Ectodermal cell (in vitro differentiated cells): Measurements from ENCODE around the gene SLIT1.

Source experiments
- H3K27ac ChIP-seq: 2 replicates; pipeline ENCODE4 v1.7.0; 2013; ENCODE audit warnings: mild to moderate bottlenecking, low read depth, low read length; ENCODE audit not compliant: insufficient read depth, poor library complexity, severe bottlenecking
- H3K27me3 ChIP-seq: 2 replicates; pipeline ENCODE4 v1.7.0; 2013; ENCODE audit warnings: mild to moderate bottlenecking, low read length; ENCODE audit not compliant: insufficient read depth, control insufficient read depth, poor library complexity, severe bottlenecking
- H3K36me3 ChIP-seq: one replicate; pipeline ENCODE4 v1.7.0; 2013; ENCODE audit warnings: low read length; ENCODE audit not compliant: control insufficient read depth, insufficient read depth
- H3K4me1 ChIP-seq: one replicate; pipeline ENCODE4 v1.7.0; 2013; ENCODE audit warnings: low read length; ENCODE audit not compliant: control insufficient read depth, insufficient read depth
- H3K4me3 ChIP-seq: 2 replicates; pipeline ENCODE4 v1.7.0; 2013; ENCODE audit warnings: low read depth, low read length, control low read depth; ENCODE audit not compliant: insufficient read depth
- H3K9me3 ChIP-seq: 2 replicates; pipeline ENCODE4 v1.7.0; 2013; ENCODE audit warnings: mild to moderate bottlenecking, low read length, moderate library complexity; ENCODE audit not compliant: control insufficient read depth
- WGBS, 2 experiments: methylation state at CpG; one replicate each; pipeline ENCODE4 v1.1.7; 2013; ENCODE audit warnings: missing lambda C conversion rate in 2 of 2; 5-methylcytosine and 5-hydroxymethylcytosine counted together

The SLIT1 gene

DNA sequence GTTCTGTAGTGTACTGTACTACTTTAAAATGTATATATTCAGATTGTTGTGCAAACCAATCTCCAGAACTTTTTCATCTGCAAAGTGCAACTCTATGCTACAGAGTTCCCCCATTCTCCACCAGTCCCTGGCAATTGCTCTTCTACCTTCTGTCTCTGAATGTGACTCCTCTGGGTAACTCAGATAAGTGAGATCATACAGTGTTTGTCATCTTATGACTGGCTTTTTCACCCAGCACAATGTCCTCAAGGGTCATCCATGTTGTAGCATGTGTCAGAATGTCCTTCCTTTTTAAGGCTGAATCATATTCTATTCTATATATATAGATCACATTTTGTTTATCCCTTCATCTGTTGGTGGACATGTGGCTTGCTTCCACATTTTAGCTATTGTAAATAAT is 10.8 kb downstream of the SLIT1 start:
- H3K27me3 ChIP-seq = peaks cover 8% of the 10 kb centered on the region
- no peak overlapping the region for H3K4me3 ChIP-seq
- H3K27ac ChIP-seq = no peak overlapping the region
- H3K9me3 ChIP-seq = no peaks in the 10 kb centered on the region
- peaks cover 6% of the 10 kb centered on the region for H3K4me1 ChIP-seq
- no peaks in the 10 kb centered on the region for H3K36me3 ChIP-seq

DNA sequence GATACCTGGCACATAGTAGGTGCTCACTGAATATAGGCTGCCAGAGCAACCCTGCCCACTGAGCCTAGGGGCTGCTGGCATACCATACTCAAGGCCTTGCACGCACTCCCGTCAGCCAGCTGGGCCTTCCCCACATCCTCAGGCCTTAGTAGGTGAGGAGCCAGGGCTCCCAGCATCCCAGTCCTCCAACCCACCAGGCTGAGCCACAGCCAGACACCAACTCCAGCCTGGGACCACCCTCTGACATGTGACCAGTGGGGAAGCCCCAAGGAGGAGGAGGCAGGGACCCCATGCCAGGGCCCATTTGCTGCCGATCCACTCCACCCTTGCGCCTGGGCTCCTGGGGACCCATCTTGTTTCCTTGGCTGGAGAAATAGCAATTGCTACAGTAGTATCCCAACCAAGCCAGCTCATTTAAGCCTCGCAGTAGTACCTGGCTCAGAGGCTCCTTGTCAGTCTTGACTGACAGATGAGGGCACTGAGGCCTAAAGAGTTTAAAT is 11.4 kb downstream of the SLIT1 start:
- H3K9me3 ChIP-seq = no peaks in the 10 kb centered on the region
- WGBS, 2 experiments = 92% methylated on average over 5 of the region's 5 CpGs
- peaks cover 8% of the 10 kb centered on the region for H3K27me3 ChIP-seq

DNA sequence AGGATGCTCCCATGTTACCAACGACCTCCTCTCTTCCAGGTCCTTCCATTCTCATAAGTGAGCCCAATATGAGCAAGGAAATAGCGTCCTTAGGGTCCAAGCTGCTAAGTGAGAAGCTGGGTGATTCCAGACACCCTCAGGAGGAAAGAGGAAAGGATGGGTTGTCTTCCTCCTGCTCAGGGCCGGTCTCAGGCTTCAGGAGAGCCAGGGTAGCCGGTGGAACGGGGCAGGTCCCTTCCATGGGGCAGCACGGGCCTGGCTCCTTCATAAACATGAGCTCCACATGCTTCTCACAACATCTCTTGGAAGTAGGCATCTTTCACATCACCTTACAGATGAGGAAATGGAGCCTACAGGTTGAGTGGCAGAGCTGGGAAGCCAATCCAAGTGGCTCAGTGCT is 12.7 kb downstream of the SLIT1 start:
- no peak overlapping the region for H3K4me3 ChIP-seq
- no peak overlapping the region for H3K27ac ChIP-seq
- peaks cover 8% of the 10 kb centered on the region for H3K27me3 ChIP-seq
- no peaks in the 10 kb centered on the region for H3K9me3 ChIP-seq
- no peaks in the 10 kb centered on the region for H3K36me3 ChIP-seq
- 95 to 99% methylated on average over 5 of the region's 6 CpGs for WGBS, 2 experiments
- H3K4me1 ChIP-seq = peaks cover 12% of the 10 kb centered on the region

More for the DNA sequence above, 11.4 kb downstream of the SLIT1 start:
- Histone ChIP-seq H3K4me1 (peaks cover 7% of the 10 kb centered on the region), H3K27ac (no peak overlapping the region), H3K36me3 (no peaks in the 10 kb centered on the region), H3K4me3 (no peak overlapping the region)

DNA sequence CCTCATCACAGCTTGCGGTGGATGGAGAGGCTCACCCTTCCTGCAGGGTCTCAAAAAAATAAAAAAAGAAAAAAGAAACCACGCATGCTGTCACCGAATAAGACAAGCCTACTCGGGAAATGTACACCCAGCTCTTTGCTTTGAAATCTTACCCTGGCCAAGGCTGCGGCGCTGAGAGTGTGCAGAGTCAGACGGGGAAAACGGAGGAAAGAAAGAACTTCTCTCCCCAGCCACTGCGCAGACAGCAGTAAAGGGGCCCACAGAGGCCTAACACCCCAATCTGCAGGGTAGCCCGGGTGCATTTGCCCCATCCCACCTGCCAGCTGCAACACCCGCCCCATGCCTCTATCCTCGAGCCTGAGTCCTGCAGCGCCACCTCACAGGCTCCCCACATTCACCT is 14.8 kb downstream of the SLIT1 start:
- Histone ChIP-seq H3K36me3 (no peaks in the 10 kb centered on the region), H3K27me3 (no peaks in the 10 kb centered on the region), H3K9me3 (no peaks in the 10 kb centered on the region), H3K4me1 (peaks cover 12% of the 10 kb centered on the region), H3K4me3 (no peak overlapping the region), H3K27ac (no peak overlapping the region)
- 90% methylated on average over 13 of the region's 13 CpGs for WGBS, 2 experiments

DNA sequence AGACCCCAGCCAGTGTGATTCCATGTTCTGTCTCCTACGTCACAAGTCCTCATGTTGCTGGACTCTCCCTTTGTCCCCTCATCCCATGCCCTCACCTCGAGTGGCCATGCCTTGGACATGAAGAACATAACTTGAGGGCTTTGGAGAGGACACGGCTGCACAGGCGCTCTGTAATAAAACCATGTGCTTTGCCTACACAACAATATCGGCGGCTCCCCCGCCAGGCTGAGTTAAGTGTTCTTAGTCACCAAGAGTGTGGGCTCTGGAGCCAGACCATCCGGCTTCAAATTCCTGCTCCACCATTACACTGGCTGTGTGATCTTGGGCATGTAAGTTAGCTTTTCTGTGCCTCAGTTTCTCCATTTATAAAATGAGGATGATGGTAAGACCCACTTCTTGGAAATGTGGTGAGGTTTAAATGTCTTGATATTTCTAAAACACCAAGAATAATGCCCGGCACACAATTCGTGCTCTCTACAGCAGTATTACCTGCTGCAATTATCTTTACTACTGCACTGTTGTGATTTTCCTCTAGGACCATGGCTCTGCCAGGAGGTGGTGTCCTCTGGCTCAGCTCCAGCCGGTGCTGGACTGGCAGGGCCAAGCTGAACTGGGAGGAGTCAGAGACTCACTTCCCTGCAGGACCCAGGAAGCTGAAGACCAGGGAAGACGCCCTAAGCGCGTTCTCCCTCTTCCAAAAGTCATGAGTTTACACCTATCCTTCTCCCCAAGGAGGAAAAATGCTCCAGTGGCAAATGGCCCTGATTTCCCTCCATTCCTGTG is 15.7 kb downstream of the SLIT1 start:
- H3K36me3 ChIP-seq = no peaks in the 10 kb centered on the region
- WGBS, 2 experiments = 84 to 88% methylated on average over 13 to 14 of the region's 14 CpGs
- no peaks in the 10 kb centered on the region for H3K9me3 ChIP-seq
- no peaks in the 10 kb centered on the region for H3K27me3 ChIP-seq
- no peak overlapping the region for H3K27ac ChIP-seq
- H3K4me3 ChIP-seq = no peak overlapping the region
- H3K4me1 ChIP-seq = peaks cover 19% of the 10 kb centered on the region

DNA sequence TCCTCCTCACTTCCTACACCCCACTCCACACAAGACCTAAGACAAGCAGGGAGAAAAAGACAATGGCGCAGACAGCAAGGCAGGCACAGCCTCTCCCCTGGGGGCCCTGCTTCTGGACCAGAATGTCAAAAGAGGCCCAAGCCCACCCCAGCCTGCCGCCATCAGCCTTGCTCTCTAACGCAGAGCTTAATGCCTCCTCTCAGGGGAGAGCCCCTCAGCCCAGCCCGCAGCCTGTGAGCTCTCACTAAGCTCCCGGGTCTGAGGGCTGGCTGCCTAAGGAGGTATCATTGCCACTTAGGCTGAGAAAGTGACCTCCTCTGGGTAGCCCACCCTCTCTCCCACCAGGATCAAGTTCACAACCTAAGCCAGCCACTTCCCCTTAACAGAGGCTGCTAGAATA is 16.7 kb downstream of the SLIT1 start:
- 67 to 75% methylated on average over 5 of the region's 5 CpGs for WGBS, 2 experiments
- Histone ChIP-seq H3K27me3 (no peaks in the 10 kb centered on the region), H3K4me3 (no peak overlapping the region), H3K27ac (no peak overlapping the region), H3K9me3 (no peaks in the 10 kb centered on the region), H3K36me3 (no peaks in the 10 kb centered on the region), H3K4me1 (peaks cover 28% of the 10 kb centered on the region)

DNA sequence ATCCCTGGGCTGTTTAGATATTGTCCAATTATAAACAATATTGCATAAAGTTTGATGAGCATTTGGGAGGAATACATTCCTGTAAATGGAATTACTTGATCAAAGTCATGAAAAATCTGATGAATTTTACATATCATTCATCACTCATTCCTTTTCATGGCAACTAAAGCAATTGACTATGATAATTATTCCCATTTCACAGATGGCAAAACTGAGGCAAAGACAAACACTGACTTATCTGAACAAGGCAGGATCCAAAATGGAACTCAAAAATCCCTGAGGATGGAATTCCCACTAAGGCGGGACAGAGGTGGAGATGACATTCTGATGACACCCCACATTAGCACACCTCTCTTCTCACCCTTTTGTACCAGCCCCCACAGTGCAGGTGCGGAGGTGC is 17.1 kb downstream of the SLIT1 start:
- Histone ChIP-seq H3K27me3 (no peaks in the 10 kb centered on the region), H3K4me1 (peaks cover 33% of the 10 kb centered on the region), H3K36me3 (no peaks in the 10 kb centered on the region), H3K9me3 (no peaks in the 10 kb centered on the region), H3K27ac (no peak overlapping the region), H3K4me3 (no peak overlapping the region)
- 94 to 97% methylated on average over 2 of the region's 2 CpGs for WGBS, 2 experiments

DNA sequence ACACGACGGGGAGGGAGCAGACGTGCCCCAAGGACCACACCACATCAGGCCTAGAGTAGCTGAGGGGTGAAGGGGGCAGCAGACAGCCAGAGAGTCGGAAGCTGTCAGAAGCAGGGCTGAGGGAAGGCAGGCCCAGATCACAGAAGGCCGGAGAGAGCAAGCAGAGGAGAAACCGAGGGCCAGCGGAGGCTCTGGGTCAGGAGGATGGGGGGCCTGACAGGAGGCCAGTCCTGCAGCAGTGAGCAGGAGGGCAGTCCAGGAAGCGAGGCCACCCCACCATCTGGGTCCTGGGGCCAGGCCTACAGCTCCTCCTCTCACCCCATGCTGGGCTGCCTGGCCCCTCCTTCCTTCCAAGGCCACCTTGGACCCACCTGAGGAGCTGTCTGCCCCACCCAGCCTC is 20.3 kb downstream of the SLIT1 start:
- Histone ChIP-seq H3K36me3 (no peaks in the 10 kb centered on the region), H3K27me3 (no peaks in the 10 kb centered on the region), H3K27ac (no peak overlapping the region), H3K9me3 (no peaks in the 10 kb centered on the region), H3K4me1 (peaks cover 37% of the 10 kb centered on the region), H3K4me3 (no peak overlapping the region)
- 88% methylated on average over 8 of the region's 8 CpGs for WGBS, 2 experiments

DNA sequence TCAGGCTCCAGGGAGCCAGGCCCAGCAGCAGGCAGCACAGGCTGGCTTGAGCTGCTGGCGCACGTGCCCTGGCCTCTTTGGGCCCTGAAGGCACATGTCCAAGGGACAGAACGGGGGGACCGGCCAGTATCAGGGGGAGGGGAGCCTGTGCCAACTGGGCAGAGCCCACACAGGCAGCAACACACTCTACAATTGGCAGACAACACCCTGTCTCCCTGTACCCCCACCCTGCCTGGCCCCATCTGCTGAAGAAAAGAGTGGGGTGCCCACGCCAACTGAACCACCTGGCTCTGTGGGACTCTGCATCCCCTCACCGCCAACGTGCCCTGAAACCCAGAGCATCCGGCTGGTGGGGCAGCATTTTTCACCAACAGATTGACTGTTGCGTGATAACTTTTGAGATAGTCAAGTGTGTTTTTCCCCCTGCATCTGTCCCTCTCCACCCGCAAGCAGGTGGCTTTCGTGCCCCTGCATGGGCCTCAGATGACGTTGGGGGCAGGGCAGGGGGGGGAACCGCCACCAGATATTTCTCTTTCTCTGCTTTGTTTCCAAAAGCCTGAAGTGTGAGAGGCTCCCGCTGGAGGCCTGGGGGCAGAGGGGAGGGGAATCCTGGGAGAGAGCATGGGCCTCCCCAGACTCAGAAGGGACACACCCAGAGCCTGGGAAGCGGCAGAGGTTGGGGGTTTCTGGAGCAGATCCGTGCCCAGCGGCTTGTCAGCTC is 21.8 kb downstream of the SLIT1 start:
- WGBS, 2 experiments = 74 to 78% methylated on average over 17 of the region's 17 CpGs
- peaks cover 33% of the 10 kb centered on the region for H3K4me1 ChIP-seq
- no peaks in the 10 kb centered on the region for H3K36me3 ChIP-seq
- no peak overlapping the region for H3K27ac ChIP-seq
- no peaks in the 10 kb centered on the region for H3K9me3 ChIP-seq
- H3K4me3 ChIP-seq = no peak overlapping the region
- H3K27me3 ChIP-seq = no peaks in the 10 kb centered on the region

DNA sequence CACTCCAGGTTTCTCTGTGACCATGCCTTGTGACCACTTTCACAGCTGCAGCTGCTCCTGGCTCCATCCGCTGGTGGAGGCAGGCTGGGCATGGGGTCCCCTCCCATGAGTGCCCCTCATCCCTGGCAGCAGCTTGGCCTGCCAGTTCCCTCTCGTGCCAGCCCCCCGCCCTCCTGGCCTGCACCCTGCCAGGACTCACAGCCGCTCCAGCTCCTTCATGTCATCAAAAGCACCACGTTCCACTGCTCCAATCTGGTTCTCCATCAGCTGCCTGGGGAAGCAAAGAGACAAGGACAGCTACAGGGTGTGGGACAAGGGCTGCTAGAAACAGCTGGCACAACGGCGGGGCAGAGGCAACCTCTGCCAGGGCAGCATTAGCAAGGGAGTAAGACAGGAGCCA is 22.6 kb downstream of the SLIT1 start:
- no peaks in the 10 kb centered on the region for H3K9me3 ChIP-seq
- H3K4me1 ChIP-seq = peaks cover 34% of the 10 kb centered on the region
- H3K4me3 ChIP-seq = no peak overlapping the region
- no peaks in the 10 kb centered on the region for H3K27me3 ChIP-seq
- 89 to 90% methylated on average over 7 of the region's 7 CpGs for WGBS, 2 experiments
- no peak overlapping the region for H3K27ac ChIP-seq
- H3K36me3 ChIP-seq = no peaks in the 10 kb centered on the region
